T-cell (primary cell): Measurements from ENCODE around the gene ZNF189. TPM values are rescaled to one million over a fixed set of nuclear protein-coding genes. Genes with fewer than 3 reads are reported as not detected.

Source experiments
- ATAC-seq, 4 experiments: fragments of 200-7000 bp in 3 of 4; fragments of 150-1000 bp in 1 of 4; cut with Tn5 transposase; replicated peaks in 1 of 4; 1 replicate in 3 of 4; 2 replicates in 1 of 4; pipeline ENCODE4 v1.10.0; 2021; ENCODE audit warnings: moderate library complexity in 3 of 4, mild to moderate bottlenecking in 2 of 4, moderate number of reproducible peaks in 1 of 4
- CTCF ChIA-PET, 2 donors: fragments of 300-600 bp; sonication (Branson Sonifier 250); formaldehyde crosslinking; loops; one replicate each; lab custom pipeline; 2022; ENCODE audit warnings: antibody characterized with exemption in 2 of 2; lab: Charles Lee
- POLR2A ChIA-PET, 2 donors: fragments of 300-600 bp; sonication (Branson Sonifier 250); formaldehyde crosslinking; loops; one replicate each; lab custom pipeline; 2022; ENCODE audit warnings: antibody characterized with exemption in 2 of 2; lab: Charles Lee
- DNase-seq, 35 experiments: peaks; one replicate each; pipeline versions ENCODE4 v3.0.0 to v3.0.0-alpha.2; 2013 to 2023
- H3K27ac ChIP-seq: one replicate; pipeline ENCODE4 v1.5.1; 2013; ENCODE audit warnings: low read length
- H3K27me3 ChIP-seq, 2 experiments: replicated peaks in 1 of 2; 1 replicate in 1 of 2; 2 replicates in 1 of 2; pipeline versions ENCODE4 v1.6.1 to v1.7.0; 2013; ENCODE audit warnings: low read length in 1 of 2, mixed read lengths in 1 of 2; ENCODE audit not compliant: control insufficient read depth in 2 of 2, insufficient read depth in 2 of 2; ENCODE audit errors: extremely low read depth in 1 of 2
- H3K36me3 ChIP-seq, 2 donors: 1 replicate in 1 of 2; 2 replicates in 1 of 2; pipeline versions ENCODE4 v1.6.1 to v1.7.0; 2013; ENCODE audit warnings: low read length in 1 of 2; ENCODE audit not compliant: control insufficient read depth in 2 of 2, insufficient read depth in 1 of 2; ENCODE audit errors: extremely low read depth in 1 of 2
- H3K4me1 ChIP-seq, 2 experiments: 1 replicate in 1 of 2; 2 replicates in 1 of 2; pipeline versions ENCODE4 v1.6.1 to v1.7.0; 2013; ENCODE audit warnings: low read length in 2 of 2, mixed read lengths in 1 of 2; ENCODE audit not compliant: insufficient read depth in 2 of 2, control insufficient read depth in 1 of 2; ENCODE audit errors: extremely low read depth in 1 of 2
- H3K4me3 ChIP-seq, 2 donors: 1 replicate in 1 of 2; 2 replicates in 1 of 2; pipeline versions ENCODE4 v1.5.1 to v1.7.0; 2013; ENCODE audit warnings: mild to moderate bottlenecking in 2 of 2, low read length in 1 of 2, moderate library complexity in 1 of 2; ENCODE audit not compliant: control insufficient read depth in 1 of 2; ENCODE audit errors: extremely low read depth in 1 of 2
- H3K9me3 ChIP-seq: 2 replicates; pipeline ENCODE4 v1.7.0; 2013
- H3K27ac Mint-ChIP-seq, 2 donors: one replicate each; pipeline ENCODE4 v1.8.0; 2020 to 2021; ENCODE audit warnings: mild to moderate bottlenecking in 2 of 2, mixed read lengths in 2 of 2
- H3K27me3 Mint-ChIP-seq, 2 donors: one replicate each; pipeline ENCODE4 v1.8.0; 2021 to 2022; ENCODE audit warnings: mixed read lengths in 2 of 2
- H3K36me3 Mint-ChIP-seq: one replicate; pipeline ENCODE4 v1.8.0; 2021; ENCODE audit warnings: mixed read lengths
- H3K4me1 Mint-ChIP-seq, 3 donors: one replicate each; pipeline ENCODE4 v1.8.0; 2020 to 2022; ENCODE audit warnings: mixed read lengths in 3 of 3, mild to moderate bottlenecking in 1 of 3
- H3K4me3 Mint-ChIP-seq, 3 donors: one replicate each; pipeline ENCODE4 v1.8.0; 2020 to 2022; ENCODE audit warnings: mild to moderate bottlenecking in 3 of 3, mixed read lengths in 3 of 3, moderate library complexity in 3 of 3
- H3K9me3 Mint-ChIP-seq, 3 donors: one replicate each; pipeline ENCODE4 v1.8.0; 2020 to 2022; ENCODE audit warnings: mixed read lengths in 3 of 3
- WGBS: methylation state at CpG from one replicate; pipeline ENCODE4 v1.1.5; 2013; ENCODE audit warnings: missing lambda C conversion rate; ENCODE audit not compliant: insufficient coverage; 5-methylcytosine and 5-hydroxymethylcytosine counted together
- total RNA-seq, 35 experiments: library from RNA in 6 of 35; stranded (reverse) in 6 of 35; fragments of 120-200 nt in 1 of 35; gene quantifications; one replicate each; pipeline versions ENCODE4 v1.2.1 to v1.2.4 and lab custom pipeline; 2013 to 2026

ZNF189 gene
- total RNA-seq, 5 donors from 2014 or later (not counting 1 experiment from before 2014, with no cell fraction given): 9.2 to 17.4 (median 16.6) TPM

GRCh38 chr9:101432171-101432570 is 33.5 kb downstream of the ZNF189 start:
- Mint-ChIP-seq H3K27me3 (peaks cover 20 to 23% of the 10 kb centered on the region in 2 donors), H3K36me3 (no peaks in the 10 kb centered on the region), H3K9me3 (no peaks in the 10 kb centered on the region), H3K27ac (no peak overlapping the region), H3K4me3 (no peak overlapping the region), H3K4me1 (no peaks in the 10 kb centered on the region)
- DNase-seq (no peak), ATAC-seq (no peak)
- Histone ChIP-seq H3K36me3 (no peaks in the 10 kb centered on the region), H3K4me1 (no peaks in the 10 kb centered on the region), H3K4me3 (no peak overlapping the region), H3K9me3 (no peaks in the 10 kb centered on the region), H3K27ac (no peak overlapping the region), H3K27me3 (peaks cover 1 to 11% of the 10 kb centered on the region in 2 experiments)
- CTCF ChIA-PET: no interaction called here
- POLR2A ChIA-PET: no interaction called here

- peaks cover 20 to 28% of the 10 kb centered on the region in 2 donors for H3K27me3 Mint-ChIP-seq
- peaks cover 2 to 8% of the 10 kb centered on the region in 2 experiments for H3K27me3 ChIP-seq
- no peak overlapping the region for H3K4me3 Mint-ChIP-seq
- no peaks in the 10 kb centered on the region for H3K36me3 ChIP-seq
- POLR2A ChIA-PET: no interaction called here
- no peak overlapping the region for H3K27ac ChIP-seq
- H3K4me1 ChIP-seq: no peaks in the 10 kb centered on the region
- H3K27ac Mint-ChIP-seq: no peak overlapping the region
- ATAC-seq (no peak), DNase-seq (no peak)
- H3K4me3 ChIP-seq: no peak overlapping the region
- H3K4me1 Mint-ChIP-seq: no peaks in the 10 kb centered on the region
- CTCF ChIA-PET: no interaction called here
- H3K36me3 Mint-ChIP-seq: no peaks in the 10 kb centered on the region
- WGBS: no CpG with 5 or more reads among the region's 1 CpG
- no peaks in the 10 kb centered on the region for H3K9me3 Mint-ChIP-seq
- no peaks in the 10 kb centered on the region for H3K9me3 ChIP-seq
Observed at GRCh38 chr9:101432740-101433139, 34.1 kb downstream of the ZNF189 start.

- Histone ChIP-seq H3K27ac (no peak overlapping the region), H3K27me3 (peaks cover 2 to 8% of the 10 kb centered on the region in 2 experiments), H3K4me1 (no peaks in the 10 kb centered on the region), H3K36me3 (no peaks in the 10 kb centered on the region), H3K9me3 (no peaks in the 10 kb centered on the region), H3K4me3 (no peak overlapping the region)
- no peak overlapping the region for H3K4me3 Mint-ChIP-seq
- no CpG with 5 or more reads among the region's 3 CpGs for WGBS
- ChIA-PET POLR2A (no interaction called here), CTCF (no interaction called here)
- no peak overlapping the region for H3K27ac Mint-ChIP-seq
- no peaks in the 10 kb centered on the region for H3K36me3 Mint-ChIP-seq
- H3K27me3 Mint-ChIP-seq: peaks cover 20 to 28% of the 10 kb centered on the region in 2 donors
- no peak for ATAC-seq
- no peaks in the 10 kb centered on the region for H3K4me1 Mint-ChIP-seq
- no peak for DNase-seq
- no peaks in the 10 kb centered on the region for H3K9me3 Mint-ChIP-seq
Observed at GRCh38 chr9:101433229-101433628, 34.6 kb downstream of the ZNF189 start.

GRCh38 chr9:101434998-101435397 is 36.3 kb downstream of the ZNF189 start:
- ATAC-seq (no peak), DNase-seq (no peak)
- Histone ChIP-seq H3K27me3 (peaks cover 2 to 4% of the 10 kb centered on the region in 2 experiments), H3K4me3 (no peak overlapping the region), H3K9me3 (no peaks in the 10 kb centered on the region), H3K27ac (no peak overlapping the region), H3K36me3 (no peaks in the 10 kb centered on the region), H3K4me1 (no peaks in the 10 kb centered on the region)
- Mint-ChIP-seq H3K4me1 (no peaks in the 10 kb centered on the region), H3K36me3 (no peaks in the 10 kb centered on the region), H3K4me3 (no peak overlapping the region), H3K27ac (no peak overlapping the region), H3K9me3 (no peaks in the 10 kb centered on the region), H3K27me3 (peaks cover 18 to 28% of the 10 kb centered on the region in 2 donors)
- WGBS: 66% methylated on average over 2 of the region's 3 CpGs
- CTCF ChIA-PET: no interaction called here
- POLR2A ChIA-PET: no interaction called here

- ChIA-PET POLR2A (no interaction called here), CTCF (no interaction called here)
- H3K27ac Mint-ChIP-seq: no peak within 1 kb of the TSS
- H3K4me3 ChIP-seq: no peak within 1 kb of the TSS
- peaks cover 18 to 28% of the 10 kb centered on the region in 2 donors for H3K27me3 Mint-ChIP-seq
- no peaks in the 10 kb centered on the region for H3K4me1 Mint-ChIP-seq
- no peaks in the 10 kb centered on the region for H3K36me3 ChIP-seq
- no peak within 1 kb of the TSS for H3K27ac ChIP-seq
- H3K9me3 ChIP-seq: no peaks in the 10 kb centered on the region
- no peak within 1 kb of the TSS for H3K4me3 Mint-ChIP-seq
- WGBS: no CpG with 5 or more reads among the region's 2 CpGs
- H3K9me3 Mint-ChIP-seq: no peaks in the 10 kb centered on the region
- H3K27me3 ChIP-seq: peaks cover 2% of the 10 kb centered on the region in 2 experiments
- no peaks in the 10 kb centered on the region for H3K36me3 Mint-ChIP-seq
- no peaks in the 10 kb centered on the region for H3K4me1 ChIP-seq
- DNase-seq (no peak), ATAC-seq (no peak)
Observed at GRCh38 chr9:101435601-101436079, 37.0 kb downstream of the ZNF189 start, which contains the start of gene ALDOB. Gene ALDOB (minus strand): TSS chr9:101435774. CDS start chr9:101430887, 4,887 bp downstream.

- no peak overlapping the region for H3K27ac Mint-ChIP-seq
- WGBS: 100% methylated on average over 2 of the region's 2 CpGs
Observed at GRCh38 chr9:101437806-101438232, 39.2 kb downstream of the ZNF189 start.

More at GRCh38 chr9:101437806-101438232, 39.2 kb downstream of the ZNF189 start:
- Histone ChIP-seq H3K36me3 (no peaks in the 10 kb centered on the region), H3K9me3 (no peaks in the 10 kb centered on the region), H3K27me3 (peaks cover 2 to 5% of the 10 kb centered on the region in 2 experiments), H3K4me3 (no peak overlapping the region), H3K4me1 (no peaks in the 10 kb centered on the region), H3K27ac (no peak overlapping the region)
- H3K4me3 Mint-ChIP-seq: no peak overlapping the region
- H3K27me3 Mint-ChIP-seq: peaks cover 23 to 41% of the 10 kb centered on the region in 2 donors
- H3K36me3 Mint-ChIP-seq: no peaks in the 10 kb centered on the region
- CTCF ChIA-PET: interaction anchor here in 1 of 2 donors (0.8 kb wide), 1 partner anchor 45 kb away, joined by 5 read pairs; no protein-coding TSS in a partner anchor
- POLR2A ChIA-PET: no interaction called here
- no peaks in the 10 kb centered on the region for H3K4me1 Mint-ChIP-seq
- H3K9me3 Mint-ChIP-seq: no peaks in the 10 kb centered on the region
- DNase-seq (no peak), ATAC-seq (no peak)
